Activated naive CD4-positive, alpha-beta T cell treated with Interleukin-2 at 50 U/mL for 16 hours (primary cell): ENCODE data around the gene KREMEN1.
"Not testable (repeated sequence)": the region's sequence is repeated elsewhere in the genome, so short reads cannot be mapped to it uniquely, and the experiment has no call there.

ENCODE experiments used
- DNase-seq: peaks from one replicate; pipeline ENCODE4 v3.0.0-alpha.2; 2020

KREMEN1 gene

GRCh38 chr22:29079218-29079901 is 6.5 kb downstream of the KREMEN1 start:
- no peak for DNase-seq

DNA sequence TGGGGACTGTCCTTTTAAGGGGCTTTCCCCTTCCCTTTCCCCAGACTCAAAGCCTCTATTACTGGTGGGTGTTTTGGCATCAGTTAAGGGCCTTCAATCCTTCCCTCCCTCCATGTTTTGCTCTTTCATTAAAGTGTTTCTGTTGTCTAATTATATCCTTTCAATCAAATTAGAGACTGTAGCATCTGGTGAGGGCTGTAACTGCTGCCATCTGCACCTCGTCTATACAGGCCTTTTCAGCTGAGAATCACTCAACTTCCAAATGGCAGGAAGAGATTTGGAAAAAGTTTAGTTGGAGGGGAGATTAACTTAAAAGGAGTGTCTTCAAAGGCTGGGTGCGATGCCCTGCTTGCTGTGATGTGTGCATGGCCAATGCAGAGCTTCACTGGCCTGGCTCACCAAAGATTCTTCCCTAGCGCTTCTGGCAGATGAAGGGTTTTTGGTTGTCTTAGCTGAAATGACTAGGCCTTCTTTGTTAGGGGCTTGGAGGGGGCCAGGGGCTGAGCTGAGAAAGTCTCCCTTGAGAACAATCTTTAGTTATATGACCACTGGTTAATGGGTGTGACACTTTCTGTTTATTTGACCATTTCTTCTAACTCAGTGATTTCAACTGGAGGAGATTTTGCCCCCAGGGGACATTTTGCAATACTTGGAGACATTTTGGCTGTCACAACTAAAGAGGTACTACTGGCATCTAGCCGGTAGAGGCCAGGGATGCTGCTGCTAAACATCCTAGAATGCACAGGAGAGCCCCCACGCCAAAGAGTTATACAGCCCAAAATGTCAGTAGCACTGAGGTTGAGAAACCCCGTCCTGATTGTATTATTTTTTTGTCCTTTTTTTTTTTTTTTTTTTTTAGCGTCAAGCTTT is 7.5 kb downstream of the KREMEN1 start:
- no peak for DNase-seq

DNA sequence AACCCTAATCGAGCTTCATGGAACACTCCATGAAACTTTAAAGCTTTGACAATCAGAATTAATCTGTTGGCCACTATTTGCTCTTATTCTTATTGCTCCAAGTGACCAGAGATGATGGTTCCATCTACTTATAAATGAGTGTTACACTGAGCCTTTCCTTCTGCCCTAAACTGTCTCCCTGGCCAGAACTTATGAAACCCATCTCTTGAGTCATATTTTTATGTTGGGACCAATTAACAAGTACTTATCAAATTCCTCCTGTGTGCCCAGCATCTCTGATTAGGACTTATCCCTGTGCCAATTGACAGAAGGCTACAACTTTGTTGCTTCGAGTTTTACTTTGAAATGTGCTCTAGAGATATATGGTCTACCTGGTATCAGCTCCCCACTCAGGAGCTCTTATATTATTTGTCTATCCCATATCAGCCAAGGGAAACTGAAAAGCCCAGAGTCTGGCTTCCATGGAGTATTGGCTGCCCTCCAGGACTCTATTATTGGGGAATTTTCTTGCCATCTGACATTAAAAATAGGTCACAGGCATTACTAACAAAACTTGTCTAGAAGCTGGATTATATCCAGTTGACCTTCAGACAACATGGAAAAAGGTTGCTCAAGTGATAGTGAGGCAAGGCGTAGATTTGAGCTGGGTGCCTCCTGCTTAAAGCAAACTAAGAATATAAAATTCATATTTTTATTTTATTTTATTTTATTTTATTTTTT is 8.8 kb downstream of the KREMEN1 start:
- no peak for DNase-seq

- no peak for DNase-seq
Observed at GRCh38 chr22:29082826-29083545, 10.2 kb downstream of the KREMEN1 start.

DNA sequence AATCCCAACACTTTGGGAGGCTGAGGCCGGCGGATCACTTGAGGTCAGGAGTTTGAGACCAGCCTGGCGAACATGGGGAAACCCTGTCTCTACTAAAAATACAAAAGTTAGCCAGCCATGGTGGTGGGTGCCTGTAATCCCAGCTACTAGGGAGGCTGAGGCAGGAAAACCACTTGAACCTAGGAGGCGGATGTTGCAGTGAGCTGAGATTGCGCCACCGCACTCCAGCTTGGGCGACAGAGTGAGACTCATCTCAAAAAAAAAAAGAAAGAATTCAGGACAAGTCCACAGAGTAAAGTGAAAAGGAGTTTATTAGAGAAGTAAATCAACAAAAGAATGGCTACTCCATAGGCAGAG is 10.7 kb downstream of the KREMEN1 start:
- not testable (repeated sequence) for DNase-seq

DNA sequence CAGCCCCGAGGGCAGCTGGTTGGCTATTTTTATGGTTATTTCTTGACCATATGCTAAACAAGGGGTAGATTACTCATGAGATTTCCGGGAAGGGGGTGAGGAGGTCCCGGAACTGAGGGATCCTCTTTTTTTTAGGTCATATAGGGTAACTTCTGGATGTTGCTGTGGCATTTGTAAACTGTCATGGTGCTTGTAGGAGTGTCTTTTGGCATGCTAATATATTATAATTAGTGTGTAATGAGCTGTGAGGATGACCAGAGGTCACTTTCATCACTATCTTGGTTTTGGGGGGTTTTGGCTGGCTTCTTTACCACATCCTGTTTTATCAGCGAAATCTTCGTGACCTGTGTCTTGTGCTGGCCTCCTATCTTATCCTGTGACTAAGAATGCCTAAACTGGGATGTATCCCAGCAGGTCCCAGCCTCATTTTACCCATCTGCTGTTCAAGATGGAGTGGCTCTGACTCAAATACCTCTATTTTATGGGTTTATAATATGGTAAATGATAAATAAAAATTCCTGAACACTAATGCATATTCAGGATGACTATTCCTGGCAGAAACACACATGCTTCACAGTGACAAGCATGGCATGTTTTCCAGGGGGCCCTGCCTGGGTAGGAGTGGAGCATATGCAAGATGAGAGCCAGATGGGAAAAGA is 11.2 kb downstream of the KREMEN1 start:
- no peak for DNase-seq

DNA sequence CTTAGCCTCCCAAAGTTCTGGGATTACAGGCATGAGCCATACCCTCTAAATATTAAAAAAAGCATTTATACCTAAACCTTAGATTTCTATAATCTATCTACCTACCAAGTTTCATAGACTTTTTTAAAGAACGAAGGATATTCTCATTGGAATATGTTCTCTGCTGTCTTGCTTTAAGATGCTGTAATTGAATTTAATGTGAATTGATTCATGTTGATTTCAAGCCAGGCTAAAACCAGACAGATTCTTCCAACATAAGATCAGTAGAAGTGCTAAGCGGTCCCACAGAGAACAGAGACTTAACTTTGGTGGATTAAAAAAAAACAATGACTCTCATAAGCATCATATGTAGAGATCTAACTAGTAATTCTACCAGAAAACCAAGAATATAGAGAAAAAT is 14.2 kb downstream of the KREMEN1 start:
- no peak for DNase-seq

DNA sequence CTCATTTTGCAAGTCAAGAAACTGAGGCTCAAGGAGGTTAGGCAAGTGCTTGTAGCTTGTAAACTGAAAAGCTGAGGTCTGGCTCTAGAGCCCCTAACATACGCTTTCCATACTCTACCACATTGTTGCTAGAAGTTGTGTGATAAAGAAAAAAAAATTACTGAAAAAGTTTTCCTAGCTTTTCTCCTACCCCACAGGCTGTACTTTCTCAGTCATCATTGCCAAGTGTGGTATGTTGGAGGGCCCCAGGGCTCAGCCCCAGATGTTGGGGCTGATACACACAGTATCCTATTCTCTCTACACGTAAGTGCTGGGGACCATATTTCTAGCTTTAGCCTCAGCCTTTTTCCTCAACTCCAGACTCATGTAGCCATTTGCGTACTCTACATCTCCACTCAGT is 16.0 kb downstream of the KREMEN1 start:
- DNase-seq = no peak

- no peak for DNase-seq
Observed at GRCh38 chr22:29089507-29089906, 16.7 kb downstream of the KREMEN1 start.

DNA sequence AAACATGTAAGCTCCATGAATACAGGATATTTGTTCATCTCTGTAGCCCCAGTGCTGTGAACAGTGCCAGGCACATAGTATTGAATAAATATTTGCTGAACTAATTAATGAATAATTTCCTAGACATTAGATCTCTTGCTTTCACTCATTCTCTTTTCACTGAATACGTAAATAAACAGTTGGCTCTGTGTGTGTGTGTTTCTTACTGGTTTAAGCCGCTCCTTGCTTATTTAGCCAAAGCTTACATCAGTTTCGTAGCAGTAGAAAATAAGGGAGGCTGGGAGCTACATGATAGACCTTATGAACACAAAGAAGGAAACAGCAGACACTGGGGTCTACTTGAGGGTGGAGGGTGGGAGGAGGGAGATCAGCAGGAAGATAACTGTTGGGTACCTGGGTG is 17.2 kb downstream of the KREMEN1 start:
- no peak for DNase-seq

GRCh38 chr22:29092243-29092642 is 19.4 kb downstream of the KREMEN1 start:
- DNase-seq = no peak

- no peak for DNase-seq
Observed at GRCh38 chr22:29093030-29093429, 20.2 kb downstream of the KREMEN1 start.

DNA sequence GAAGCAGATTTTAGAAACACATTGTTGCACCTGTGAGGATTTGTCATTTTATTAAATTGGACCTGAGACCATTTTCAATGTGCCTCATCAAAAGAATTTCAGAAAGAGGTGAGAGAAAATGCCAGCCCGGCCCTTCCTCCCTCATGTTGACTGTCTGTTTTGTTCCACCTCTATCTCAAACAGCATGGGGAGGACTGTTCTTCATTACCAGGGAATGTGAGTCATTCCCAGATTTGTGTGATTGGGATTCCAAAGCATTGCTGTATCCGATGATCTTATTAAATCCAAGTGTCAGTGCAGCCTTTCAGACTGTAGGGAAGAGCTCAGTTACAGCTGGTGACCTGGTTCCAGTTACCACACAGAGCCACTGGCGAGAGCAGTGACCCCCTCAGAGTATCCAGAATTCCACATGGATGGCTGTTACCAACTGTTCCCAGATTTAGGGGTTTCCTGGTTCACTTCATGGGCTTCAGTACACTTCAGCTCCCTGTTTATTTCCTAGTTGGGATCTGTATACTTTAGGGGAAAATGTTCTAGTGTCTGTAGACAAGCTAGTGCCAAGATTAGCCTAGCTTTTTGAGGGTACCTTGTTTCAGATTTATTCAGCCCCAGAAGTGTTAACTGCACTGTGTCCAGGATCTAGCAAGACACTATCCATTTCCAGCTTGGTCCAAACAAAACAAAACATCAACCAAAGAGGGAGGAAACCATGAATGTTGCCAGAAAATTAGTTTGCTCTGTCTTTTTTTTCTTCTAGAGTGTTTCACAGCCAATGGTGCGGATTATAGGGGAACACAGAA is 20.9 kb downstream of the KREMEN1 start:
- no peak for DNase-seq

GRCh38 chr22:29095459-29095858 is 22.6 kb downstream of the KREMEN1 start:
- DNase-seq = no peak

DNA sequence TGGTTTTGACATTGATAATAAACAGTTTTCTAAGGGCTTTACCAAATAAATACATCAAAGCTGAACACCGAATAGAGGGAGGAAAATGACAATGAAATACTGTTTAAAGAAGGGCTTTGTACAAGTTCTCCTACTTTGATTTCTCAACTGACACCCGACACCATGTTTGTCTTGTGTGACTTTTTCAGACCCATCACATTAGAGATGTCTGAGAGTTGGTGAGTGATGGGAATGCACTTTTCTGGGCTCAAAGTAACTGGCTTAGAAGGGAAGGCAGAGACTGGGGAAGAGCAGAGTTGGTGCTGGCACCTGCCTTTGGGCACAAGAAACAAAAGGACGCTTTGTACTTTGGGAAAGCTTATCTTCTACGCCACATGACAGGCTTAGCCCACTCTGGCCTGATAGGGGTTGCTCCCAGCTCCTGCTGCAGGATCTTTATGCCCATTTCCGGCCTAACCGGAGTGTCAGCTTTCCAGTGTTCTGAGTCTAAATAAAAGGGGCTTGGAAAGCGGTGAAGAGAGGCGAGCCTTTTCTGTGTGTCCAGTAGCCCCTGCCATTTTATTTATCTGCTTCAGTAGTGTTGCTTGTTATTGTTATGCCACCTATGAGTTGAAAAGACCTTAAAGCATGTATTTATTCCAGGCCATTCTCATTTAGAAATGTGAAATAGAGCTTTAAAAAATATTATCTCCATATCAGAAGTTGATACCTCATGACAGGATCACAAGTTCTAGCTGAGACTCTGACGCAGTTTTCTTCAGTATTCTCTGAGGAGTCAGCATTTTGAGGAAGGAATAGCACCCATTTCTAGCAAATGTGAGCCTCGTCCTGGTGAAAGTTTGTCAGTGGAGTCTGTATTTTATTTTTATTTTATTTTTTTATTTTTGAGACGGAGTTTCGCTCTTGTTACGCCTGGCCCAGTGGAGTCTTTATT is 24.2 kb downstream of the KREMEN1 start:
- no peak for DNase-seq

GRCh38 chr22:29098296-29098695 is 25.5 kb downstream of the KREMEN1 start:
- DNase-seq = no peak

- no peak for DNase-seq
Observed at GRCh38 chr22:29102300-29102699, 29.5 kb downstream of the KREMEN1 start.

GRCh38 chr22:29103121-29103520 is 30.3 kb downstream of the KREMEN1 start:
- DNase-seq = no peak

- DNase-seq = no peak
Observed at GRCh38 chr22:29105468-29105867, 32.6 kb downstream of the KREMEN1 start.

- no peak for DNase-seq
Observed at GRCh38 chr22:29106839-29107238, 34.0 kb downstream of the KREMEN1 start.

GRCh38 chr22:29108137-29108536 is 35.3 kb downstream of the KREMEN1 start:
- no peak for DNase-seq
